Brain microvascular endothelial cell (primary cell): ENCODE data around the gene RNF213.
"Not testable (repeated sequence)": the region's sequence is repeated elsewhere in the genome, so short reads cannot be mapped to it uniquely, and the experiment has no call there.

Experiments used
- DNase-seq: peaks from one replicate; pipeline ENCODE4 v3.0.0-alpha.2; 2020
- H3K27ac ChIP-seq: fragments of 250-450 bp; sonication (Bioruptor Pico); 2 replicates; pipeline ENCODE4 v1.5.1; 2020; ENCODE audit warnings: mild to moderate bottlenecking, moderate library complexity
- H3K27me3 ChIP-seq: fragments of 250-450 bp; sonication (Bioruptor Pico); replicated peaks from 2 replicates; pipeline ENCODE4 v1.5.1; 2020; ENCODE audit warnings: mild to moderate bottlenecking
- H3K36me3 ChIP-seq: fragments of 250-450 bp; sonication (Bioruptor Pico); replicated peaks from 2 replicates; pipeline ENCODE4 v1.5.1; 2020; ENCODE audit warnings: mild to moderate bottlenecking
- H3K4me3 ChIP-seq: 2 replicates; pipeline ENCODE4 v1.5.1; 2011; ENCODE audit warnings: low read depth, mild to moderate bottlenecking, control low read depth, low read length, moderate library complexity
- CTCF ChIP-seq: IDR thresholded peaks from 2 replicates; pipeline ENCODE4 v1.5.1; 2011; ENCODE audit warnings: low read depth, mild to moderate bottlenecking, moderate library complexity, low read length, control low read depth, inconsistent platforms; ENCODE audit errors: missing control alignments
- in situ Hi-C: cut with HindIII; loops from 2 replicates; pipeline ENCODE4 v1.10.0; 2017; ENCODE audit warnings: low sequenced_read_pairs, low pct_ligation_motif_present

The RNF213 gene

DNA sequence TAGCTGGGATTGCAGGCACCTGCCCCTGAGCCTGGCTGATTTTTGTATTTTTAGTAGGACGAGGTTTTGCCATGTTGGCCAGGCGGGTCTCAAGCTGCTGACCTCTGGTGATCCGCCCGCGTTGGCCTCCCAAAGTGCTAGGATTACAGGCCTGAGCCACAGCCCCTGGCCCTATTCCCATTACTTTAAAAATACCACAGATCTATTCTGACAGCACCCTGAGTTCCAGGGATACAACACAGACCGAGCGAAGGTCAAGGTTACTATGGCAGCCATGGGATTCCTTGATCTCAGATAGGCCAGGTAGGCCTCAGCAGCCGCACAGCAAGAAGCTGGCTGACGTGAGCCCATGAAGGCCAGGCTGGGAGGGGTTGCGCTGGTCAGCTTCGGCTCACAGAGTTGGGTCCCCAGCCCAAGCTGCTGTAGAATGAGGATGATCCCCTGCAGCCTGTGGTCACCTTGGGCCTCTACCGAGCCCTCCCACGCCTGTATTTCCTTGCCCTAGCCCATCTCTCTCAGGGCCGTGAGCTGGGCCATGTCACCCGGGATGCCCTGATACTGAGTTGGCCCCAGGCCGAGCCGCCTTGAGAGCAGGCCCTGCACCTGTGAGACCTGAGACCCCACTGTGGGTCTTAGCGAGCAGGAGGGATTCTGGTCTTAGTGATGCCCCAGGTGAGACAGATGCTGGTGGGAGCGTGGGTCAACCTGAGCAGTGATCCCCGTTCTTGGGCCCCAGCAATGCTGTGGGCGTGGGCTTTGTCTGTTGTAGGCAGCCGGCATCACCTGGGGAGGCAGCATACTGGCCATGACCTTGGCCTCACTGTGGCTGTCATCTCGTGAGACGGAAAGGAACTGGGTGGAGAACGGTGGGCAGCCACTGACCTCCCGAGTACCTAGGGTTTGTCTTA is 16.9 kb upstream of the RNF213 start:
- no peak for DNase-seq
- H3K27ac ChIP-seq, result no peak overlapping the region

GRCh38 chr17:80244448-80244847 is 16.2 kb upstream of the RNF213 start:
- in situ Hi-C loops, H3K27me3 ChIP-seq: not testable (repeated sequence)

More for the DNA sequence above, 16.9 kb upstream of the RNF213 start:
- peaks cover 2% of the 10 kb centered on the region for H3K36me3 ChIP-seq
- no peak for TF ChIP-seq CTCF
- H3K27me3 ChIP-seq, result no peaks in the 10 kb centered on the region
- H3K4me3 ChIP-seq, result no peak overlapping the region
- in situ Hi-C loops, result no loop called here

GRCh38 chr17:80244871-80245509 is 15.7 kb upstream of the RNF213 start:
- no peak for DNase-seq
- in situ Hi-C loops, result no loop called here
- peaks cover 2% of the 10 kb centered on the region for H3K36me3 ChIP-seq

More at GRCh38 chr17:80244448-80244847, 16.2 kb upstream of the RNF213 start:
- not testable (repeated sequence) for H3K4me3 ChIP-seq, H3K27ac ChIP-seq, H3K36me3 ChIP-seq, DNase-seq

DNA sequence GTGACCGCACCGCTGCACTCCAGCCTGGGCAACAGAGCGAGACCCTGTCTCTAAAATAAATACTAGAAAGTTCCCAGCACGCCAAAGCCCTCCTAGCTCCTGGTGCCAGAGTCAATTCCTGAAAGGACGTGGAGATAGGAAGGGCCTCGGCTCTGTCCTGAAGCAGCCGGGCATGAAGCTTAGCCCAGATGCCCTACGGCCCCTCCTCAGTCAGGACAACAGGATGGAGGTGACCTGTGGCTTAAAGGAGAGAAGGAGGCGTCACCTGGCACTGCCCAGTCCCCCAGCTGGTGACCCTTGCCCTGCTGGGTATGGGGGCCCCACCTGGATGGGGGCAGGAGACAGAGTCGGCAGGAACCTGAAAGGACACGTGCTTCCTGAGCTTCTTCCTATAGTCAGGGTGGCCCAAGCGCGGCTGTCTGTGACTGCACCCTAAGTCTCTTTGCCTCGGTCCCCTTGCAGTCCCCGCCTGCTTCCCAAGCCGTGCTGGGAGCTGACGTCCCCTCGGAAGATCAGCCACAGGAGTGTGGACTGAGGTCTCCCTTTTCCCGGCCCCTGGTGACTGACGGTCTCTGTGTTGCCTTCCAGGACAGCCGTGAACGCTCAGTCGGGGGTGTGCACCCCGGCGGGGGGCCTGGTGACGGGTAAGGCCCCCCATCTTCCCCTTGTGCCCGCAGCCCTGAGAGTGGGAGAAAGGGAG is 14.9 kb upstream of the RNF213 start:
- in situ Hi-C loops, result no loop called here
- H3K4me3 ChIP-seq, result no peak overlapping the region
- TF ChIP-seq CTCF, result no peak
- no peaks in the 10 kb centered on the region for H3K27me3 ChIP-seq
- no peak overlapping the region for H3K27ac ChIP-seq
- H3K36me3 ChIP-seq, result peaks cover 2% of the 10 kb centered on the region
- no peak for DNase-seq

More at GRCh38 chr17:80244871-80245509, 15.7 kb upstream of the RNF213 start:
- no peaks in the 10 kb centered on the region for H3K27me3 ChIP-seq
- no peak overlapping the region for H3K27ac ChIP-seq
- H3K4me3 ChIP-seq, result no peak overlapping the region
- TF ChIP-seq CTCF, result no peak

- no peaks in the 10 kb centered on the region for H3K27me3 ChIP-seq
- H3K36me3 ChIP-seq, result peaks cover 2% of the 10 kb centered on the region
- H3K4me3 ChIP-seq, result no peak overlapping the region
- in situ Hi-C loops, result no loop called here
- no peak overlapping the region for H3K27ac ChIP-seq
- no peak for TF ChIP-seq CTCF
- no peak for DNase-seq
These were observed 14.4 kb upstream of the RNF213 start for GRCh38 chr17:80246266-80246681.

DNA sequence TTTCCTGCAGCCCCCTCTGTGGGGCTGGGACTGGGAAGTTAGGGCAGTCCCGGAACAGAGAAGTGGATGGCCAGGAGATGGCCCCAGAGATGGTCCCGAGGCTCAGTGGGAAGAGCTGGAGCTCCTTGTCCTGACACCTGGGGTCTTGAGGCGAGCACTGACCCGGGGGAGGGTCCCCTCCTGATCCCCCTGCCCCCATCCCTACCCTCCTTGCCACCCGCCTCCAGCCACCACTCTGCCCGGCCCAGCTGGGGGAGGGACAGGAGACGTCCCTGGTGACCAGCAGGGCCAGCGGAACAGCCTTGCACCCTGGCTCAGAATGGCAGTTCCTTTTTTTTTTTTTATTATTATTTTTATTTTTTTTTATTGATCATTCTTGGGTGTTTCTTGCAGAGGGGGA is 13.9 kb upstream of the RNF213 start:
- Histone ChIP-seq H3K36me3 (peaks cover 2% of the 10 kb centered on the region), H3K4me3 (no peak overlapping the region), H3K27me3 (no peaks in the 10 kb centered on the region), H3K27ac (no peak overlapping the region)
- in situ Hi-C loops, result no loop called here
- TF ChIP-seq CTCF, result no peak
- no peak for DNase-seq
